ENCODE measurements around the gene USP36.

DNA sequence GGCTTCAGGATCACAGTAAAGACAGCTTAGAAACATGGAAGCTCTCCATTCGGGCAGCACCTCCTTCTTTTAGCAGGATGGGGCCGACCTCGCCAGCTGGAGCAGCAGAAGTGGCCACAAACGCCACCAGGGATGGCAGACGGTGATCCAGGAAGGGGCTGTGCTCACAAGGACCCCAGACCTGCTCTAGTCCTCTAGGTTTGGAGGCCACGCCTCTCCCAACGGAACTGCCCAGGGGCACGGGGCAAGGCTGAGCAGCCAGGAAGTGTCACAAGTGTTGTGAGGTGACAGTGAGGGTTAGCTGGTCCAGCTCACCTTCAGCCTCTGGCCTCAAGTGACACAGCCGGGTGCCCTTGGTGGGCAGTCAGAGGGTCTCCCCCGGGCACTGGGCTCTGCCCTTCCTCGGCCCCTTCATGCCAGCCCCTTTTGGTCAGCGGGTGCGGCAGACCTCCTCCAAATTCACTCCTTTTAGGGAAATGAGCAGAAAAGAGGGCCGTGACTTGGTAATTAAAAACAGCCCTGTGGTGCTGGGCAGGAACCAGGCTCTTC, 42.0 kb upstream of the USP36 start:
- TF ChIP-seq, protein P1, sequence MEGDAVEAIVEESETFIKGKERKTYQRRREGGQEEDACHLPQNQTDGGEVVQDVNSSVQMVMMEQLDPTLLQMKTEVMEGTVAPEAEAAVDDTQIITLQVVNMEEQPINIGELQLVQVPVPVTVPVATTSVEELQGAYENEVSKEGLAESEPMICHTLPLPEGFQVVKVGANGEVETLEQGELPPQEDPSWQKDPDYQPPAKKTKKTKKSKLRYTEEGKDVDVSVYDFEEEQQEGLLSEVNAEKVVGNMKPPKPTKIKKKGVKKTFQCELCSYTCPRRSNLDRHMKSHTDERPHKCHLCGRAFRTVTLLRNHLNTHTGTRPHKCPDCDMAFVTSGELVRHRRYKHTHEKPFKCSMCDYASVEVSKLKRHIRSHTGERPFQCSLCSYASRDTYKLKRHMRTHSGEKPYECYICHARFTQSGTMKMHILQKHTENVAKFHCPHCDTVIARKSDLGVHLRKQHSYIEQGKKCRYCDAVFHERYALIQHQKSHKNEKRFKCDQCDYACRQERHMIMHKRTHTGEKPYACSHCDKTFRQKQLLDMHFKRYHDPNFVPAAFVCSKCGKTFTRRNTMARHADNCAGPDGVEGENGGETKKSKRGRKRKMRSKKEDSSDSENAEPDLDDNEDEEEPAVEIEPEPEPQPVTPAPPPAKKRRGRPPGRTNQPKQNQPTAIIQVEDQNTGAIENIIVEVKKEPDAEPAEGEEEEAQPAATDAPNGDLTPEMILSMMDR (IDR thresholded peaks at IDR 0.05), result no peak
- no peak for TF ChIP-seq POLR2A (IDR thresholded peaks at IDR 0.05)

All from uterus (tissue), 2 donors.